H1 (cell line): Measurements from ENCODE around the gene C1orf56. TPM values are rescaled to one million over a fixed set of nuclear protein-coding genes. Genes with fewer than 3 reads are reported as not detected.

ENCODE experiments used
- CTCF ChIA-PET: fragments of 300-600 bp; sonication (Branson Sonifier 250); formaldehyde crosslinking; loops from one replicate; lab custom pipeline; 2021; ENCODE audit not compliant: partially characterized antibody; lab: Charles Lee
- POLR2A ChIA-PET: fragments of 300-600 bp; sonication (Branson Sonifier 250); formaldehyde crosslinking; loops from one replicate; lab custom pipeline; 2021; ENCODE audit warnings: inconsistent platforms; ENCODE audit not compliant: partially characterized antibody; lab: Charles Lee
- DNase-seq, 2 experiments: peaks; one replicate each; pipeline versions ENCODE4 v3.0.0 to v3.0.0-alpha.2; 2010 to 2022; ENCODE audit warnings: low spot score in 2 of 2, low read depth in 1 of 2, mixed read lengths in 1 of 2
- FAIRE-seq: peaks from 2 replicates; lab custom pipeline; 2011; peaks lifted over from hg19 to GRCh38; lab: Jason Lieb, UNC
- H2AFZ ChIP-seq: 2 replicates; pipeline ENCODE4 v1.8.1; 2012; ENCODE audit warnings: low read length, inconsistent platforms
- H2AK5ac ChIP-seq: 2 replicates; pipeline ENCODE4 v1.6.1; 2013; ENCODE audit warnings: low read depth, low read length
- H2BK120ac ChIP-seq: replicated peaks from 2 replicates; pipeline ENCODE3; 2013; ENCODE audit warnings: low read depth, low read length, inconsistent platforms
- H2BK12ac ChIP-seq: 2 replicates; pipeline ENCODE4 v1.6.1; 2013; ENCODE audit warnings: low read depth, low read length
- H2BK15ac ChIP-seq: 2 replicates; pipeline ENCODE4 v1.6.1; 2013; ENCODE audit warnings: low read length
- H2BK20ac ChIP-seq: 2 replicates; pipeline ENCODE4 v1.6.1; 2013; ENCODE audit warnings: low read length
- H2BK5ac ChIP-seq: 2 replicates; pipeline ENCODE4 v1.6.1; 2013; ENCODE audit warnings: low read depth, low read length
- H3K14ac ChIP-seq: 2 replicates; pipeline ENCODE4 v1.6.1; 2013; ENCODE audit warnings: inconsistent platforms; ENCODE audit not compliant: insufficient read length
- H3K18ac ChIP-seq: 2 replicates; pipeline ENCODE4 v1.6.1; 2013; ENCODE audit warnings: low read length; ENCODE audit errors: extremely low read depth
- H3K23ac ChIP-seq: 2 replicates; pipeline ENCODE4 v1.6.1; 2013; ENCODE audit warnings: inconsistent platforms; ENCODE audit not compliant: insufficient read length
- H3K23me2 ChIP-seq: 2 replicates; pipeline ENCODE4 v1.6.1; 2013; ENCODE audit warnings: low read depth, low read length
- H3K27ac ChIP-seq: 2 replicates; pipeline ENCODE4 v1.6.1; 2011; ENCODE audit warnings: low read depth, low read length, inconsistent platforms
- H3K27me3 ChIP-seq, 4 experiments: replicated peaks in 1 of 4; 1 replicate in 1 of 4; 2 replicates in 3 of 4; pipeline versions ENCODE4 v1.6.1 to v1.8.1; 2011 to 2013; ENCODE audit warnings: low read length in 3 of 4, mild to moderate bottlenecking in 3 of 4, inconsistent platforms in 2 of 4, mixed read lengths in 2 of 4, moderate library complexity in 1 of 4; ENCODE audit not compliant: control insufficient read depth in 3 of 4, insufficient read depth in 3 of 4; ENCODE audit errors: extremely low read depth in 1 of 4
- H3K36me3 ChIP-seq, 4 experiments: 2 replicates each; pipeline versions ENCODE4 v1.6.1 to v1.8.1; 2011 to 2013; ENCODE audit warnings: mild to moderate bottlenecking in 4 of 4, low read length in 3 of 4, moderate library complexity in 2 of 4, control low read depth in 1 of 4, inconsistent platforms in 1 of 4; ENCODE audit not compliant: insufficient read depth in 4 of 4, control insufficient read depth in 2 of 4
- H3K4ac ChIP-seq: replicated peaks from 2 replicates; pipeline ENCODE3; 2013; ENCODE audit warnings: low read length, low read depth, mixed read lengths, inconsistent platforms; ENCODE audit not compliant: insufficient read length
- H3K4me1 ChIP-seq, 4 experiments: replicated peaks in 1 of 4; 1 replicate in 1 of 4; 2 replicates in 3 of 4; pipeline versions ENCODE4 v1.6.1 to v1.8.1; 2011 to 2013; ENCODE audit warnings: low read length in 3 of 4, inconsistent platforms in 2 of 4, mixed read lengths in 1 of 4; ENCODE audit not compliant: insufficient read depth in 4 of 4, control insufficient read depth in 3 of 4
- H3K4me2 ChIP-seq, 2 experiments: 2 replicates each; pipeline versions ENCODE4 v1.6.1 to v1.8.1; 2011 to 2013; ENCODE audit warnings: low read depth in 2 of 2, low read length in 2 of 2, control low read depth in 1 of 2, inconsistent platforms in 1 of 2, mild to moderate bottlenecking in 1 of 2; ENCODE audit not compliant: insufficient read depth in 1 of 2
- H3K4me3 ChIP-seq, 4 experiments: fragments of 200-600, 300-600 bp in 1 of 4; sonication (generic), shearing (Covaris generic), sonication (Bioruptor Twin) in 1 of 4; 2 replicates each; pipeline versions ENCODE4 v1.5.1 to v1.8.1; 2011 to 2016; ENCODE audit warnings: low read length in 4 of 4, low read depth in 3 of 4, control low read depth in 2 of 4, inconsistent platforms in 2 of 4, mild to moderate bottlenecking in 2 of 4, mixed read lengths in 1 of 4, moderate library complexity in 1 of 4; ENCODE audit not compliant: insufficient read depth in 2 of 4; ENCODE audit errors: extremely low read depth in 1 of 4
- H3K56ac ChIP-seq: replicated peaks from 2 replicates; pipeline ENCODE3; 2013; ENCODE audit warnings: low read depth, mild to moderate bottlenecking, mixed read lengths, low read length, inconsistent platforms; ENCODE audit not compliant: insufficient read length
- H3K79me1 ChIP-seq: 2 replicates; pipeline ENCODE4 v1.6.1; 2013; ENCODE audit warnings: low read depth, low read length, control low read depth
- H3K79me2 ChIP-seq, 2 experiments: 2 replicates each; pipeline versions ENCODE4 v1.6.1 to v1.8.1; 2012 to 2013; ENCODE audit warnings: low read length in 2 of 2, mild to moderate bottlenecking in 2 of 2, inconsistent platforms in 1 of 2; ENCODE audit not compliant: insufficient read depth in 2 of 2, control insufficient read depth in 1 of 2
- H3K9ac ChIP-seq, 4 experiments: replicated peaks in 1 of 4; 1 replicate in 1 of 4; 2 replicates in 3 of 4; pipeline versions ENCODE4 v1.6.1 to v1.8.1; 2011 to 2013; ENCODE audit warnings: low read depth in 3 of 4, low read length in 3 of 4, control low read depth in 2 of 4, mild to moderate bottlenecking in 2 of 4, moderate library complexity in 2 of 4, inconsistent platforms in 1 of 4; ENCODE audit errors: extremely low read depth in 1 of 4
- H3K9me3 ChIP-seq, 2 experiments: 2 replicates each; pipeline versions ENCODE4 v1.6.1 to v1.8.1; 2012 to 2013; ENCODE audit warnings: mild to moderate bottlenecking in 2 of 2, moderate library complexity in 2 of 2, control low read depth in 1 of 2, inconsistent platforms in 1 of 2, low read depth in 1 of 2, low read length in 1 of 2, mixed read lengths in 1 of 2; ENCODE audit not compliant: insufficient read depth in 2 of 2
- H4K20me1 ChIP-seq, 2 experiments: replicated peaks in 1 of 2; 2 replicates each; pipeline versions ENCODE3 to v1.8.1; 2011 to 2013; ENCODE audit warnings: inconsistent platforms in 2 of 2, low read length in 2 of 2, mild to moderate bottlenecking in 1 of 2; ENCODE audit not compliant: insufficient read depth in 2 of 2, control insufficient read depth in 1 of 2
- H4K5ac ChIP-seq: 2 replicates; pipeline ENCODE4 v1.6.1; 2013; ENCODE audit warnings: low read length, low read depth, mixed read lengths, inconsistent platforms; ENCODE audit not compliant: insufficient read length
- H4K8ac ChIP-seq: 2 replicates; pipeline ENCODE4 v1.8.0; 2013; ENCODE audit warnings: mild to moderate bottlenecking, moderate library complexity, low read length, inconsistent platforms; ENCODE audit not compliant: insufficient read depth; ENCODE audit errors: extremely low read depth
- H4K91ac ChIP-seq: replicated peaks from 2 replicates; pipeline ENCODE3; 2013; ENCODE audit warnings: low read length, mixed read lengths, inconsistent platforms; ENCODE audit not compliant: insufficient read length
- BCL11A ChIP-seq, 2 experiments: IDR thresholded peaks; one replicate each; pipeline ENCODE4 v1.6.1; 2011; ENCODE audit warnings: low read depth in 2 of 2, low read length in 2 of 2, mild to moderate bottlenecking in 2 of 2
- BRCA1 ChIP-seq: IDR thresholded peaks from 2 replicates; pipeline ENCODE4 v1.6.1; 2012; ENCODE audit warnings: low read depth, low read length, improper control_type of control experiment
- CEBPB ChIP-seq: IDR thresholded peaks from 2 replicates; pipeline ENCODE4 v1.6.1; 2012; ENCODE audit warnings: low read depth, low read length
- CHD1 ChIP-seq: IDR thresholded peaks from 2 replicates; pipeline ENCODE4 v1.6.1; 2012; ENCODE audit warnings: low read depth, low read length, improper control_type of control experiment
- HDAC6 ChIP-seq: IDR thresholded peaks from one replicate; pipeline ENCODE4 v1.7.1; 2012; ENCODE audit warnings: low read depth, mild to moderate bottlenecking, inconsistent platforms, low read length, moderate library complexity
- NRF1 ChIP-seq: IDR thresholded peaks from 2 replicates; pipeline ENCODE4 v1.6.1; 2011; ENCODE audit warnings: mild to moderate bottlenecking, low read depth, low read length, improper control_type of control experiment
- SIN3A ChIP-seq, 2 experiments: IDR thresholded peaks in 1 of 2; conservative IDR thresholded peaks in 1 of 2; 2 replicates each; pipeline ENCODE4 v1.6.1; 2011 to 2012; ENCODE audit warnings: low read length in 2 of 2, improper control_type of control experiment in 1 of 2, low read depth in 1 of 2, mild to moderate bottlenecking in 1 of 2
- TAF1 ChIP-seq: IDR thresholded peaks from 2 replicates; pipeline ENCODE4 v1.6.1; 2011; ENCODE audit warnings: mild to moderate bottlenecking, low read depth, low read length
- TAF7 ChIP-seq: optimal IDR thresholded peaks from 2 replicates; pipeline ENCODE3; 2011; ENCODE audit warnings: low read depth, mild to moderate bottlenecking, inconsistent platforms, low read length, moderate library complexity, borderline replicate concordance
- TBP ChIP-seq: IDR thresholded peaks from 2 replicates; pipeline ENCODE4 v1.6.1; 2011; ENCODE audit warnings: low read depth, low read length, improper control_type of control experiment
- WGBS, 2 experiments: shearing (Covaris generic) in 1 of 2; methylation state at CpG; one replicate each; pipeline versions ENCODE4 v1.1.6 to v1.1.7; 2013 to 2015; ENCODE audit warnings: low lambda C conversion rate in 2 of 2, mixed read lengths in 2 of 2, inconsistent platforms in 1 of 2, low coverage in 1 of 2, missing lambda C conversion rate in 1 of 2; ENCODE audit not compliant: insufficient replicate concordance in 2 of 2, insufficient coverage in 1 of 2, insufficient read length in 1 of 2; ENCODE audit errors: extremely low coverage in 1 of 2, missing lambda C conversion rate in 1 of 2; 5-methylcytosine and 5-hydroxymethylcytosine counted together
- polyA plus RNA-seq, 7 experiments: library from polyadenylated mRNA; depleted of rRNA in 3 of 7; stranded (reverse) in 5 of 7; unstranded in 2 of 7; fragments of >200 nt in 5 of 7; fragments of 200-250 nt in 2 of 7; gene quantifications; 1 replicate in 5 of 7; 2 replicates in 1 of 7; 4 replicates in 1 of 7; pipeline versions ENCODE4 v1.2.1 to v1.2.3, GENCODE V29; 2011 to 2013; ENCODE audit warnings: missing spikeins in 2 of 7, mixed read lengths in 2 of 7
- total RNA-seq: library from RNA; stranded (reverse); fragmentation: NEBNext Ultra II Directional; extraction: Animal tissue kit (Norgen Biotek cat#: 25700); gene quantifications from 2 replicates; pipeline ENCODE4 v1.2.1, GENCODE V29; 2021

Gene C1orf56
- total and polyA plus RNA-seq, 2 of the 8 experiments (the other 6 are each of a cell fraction or from before 2014, with no cell fraction given) = 3.0 to 3.4 TPM

DNA sequence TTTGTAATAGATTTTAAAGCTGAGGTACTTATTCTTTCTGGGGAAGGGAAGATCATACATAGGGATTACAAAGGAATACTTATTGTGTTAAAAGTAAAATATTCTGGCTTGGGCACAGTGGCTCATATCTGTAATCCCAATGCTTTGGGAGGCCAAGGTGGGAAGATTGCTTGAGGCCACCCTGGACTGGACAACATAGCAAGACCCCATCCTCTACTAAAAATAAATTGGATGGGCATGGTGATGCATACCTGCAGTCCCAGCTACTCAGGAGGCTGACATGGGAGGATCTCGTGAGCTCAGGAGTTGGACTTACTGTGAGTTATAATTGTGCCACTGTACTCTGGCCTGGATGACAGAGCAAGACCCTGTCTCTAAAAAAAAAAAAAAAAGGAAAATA is 50.6 kb downstream of the C1orf56 start:
- Histone ChIP-seq H2AFZ (no peak overlapping the region), H3K23me2 (no peaks in the 10 kb centered on the region), H3K4ac (no peak overlapping the region), H3K23ac (no peak overlapping the region), H4K20me1 (no peaks in the 10 kb centered on the region), H3K79me2 (no peaks in the 10 kb centered on the region), H3K79me1 (no peaks in the 10 kb centered on the region), H3K4me1 (no peaks in the 10 kb centered on the region), H2BK20ac (no peak overlapping the region), H3K9ac (no peak overlapping the region), H3K4me2 (no peak overlapping the region), H2BK120ac (no peak overlapping the region), H3K14ac (no peak overlapping the region), H3K27ac (no peak overlapping the region), H2AK5ac (no peak overlapping the region), H4K8ac (no peak overlapping the region), H3K27me3 (no peaks in the 10 kb centered on the region), H4K91ac (no peak overlapping the region), H3K9me3 (no peaks in the 10 kb centered on the region), H3K56ac (no peak overlapping the region), H3K36me3 (no peaks in the 10 kb centered on the region), H3K4me3 (no peak overlapping the region), H3K18ac (no peak overlapping the region), H2BK15ac (no peak overlapping the region), H2BK12ac (no peak overlapping the region), H4K5ac (no peak overlapping the region), H2BK5ac (no peak overlapping the region)
- POLR2A ChIA-PET = interaction anchor here (1.2 to 1.4 kb wide), 3 partner anchors 35 to 67 kb away, joined by 3 to 4 read pairs (median 4); partner anchors contain the start of gene TNFAIP8L2
- CTCF ChIA-PET = interaction anchor here (1.3 to 15.7 kb wide), 8 partner anchors 9 to 59 kb away, joined by 4 to 285 read pairs (median 22); partner anchors contain the start of genes CDC42SE1, GABPB2, MLLT11 and TNFAIP8L2
- 78% methylated on average over 1 of the region's 1 CpG; no CpG with 5 or more reads in 1 of the 2 experiments for WGBS, 2 experiments
- FAIRE-seq = no peak
- DNase-seq = no peak
- TF ChIP-seq BRCA1 = no peak
- TF ChIP-seq BCL11A (IDR thresholded peaks at IDR 0.05; ENCODE audit: low read depth in 2 of 2, low read length in 2 of 2) = no peak
- no peak for TF ChIP-seq CEBPB
- TF ChIP-seq TAF1 = no peak
- no peak for TF ChIP-seq TAF7
- TF ChIP-seq NRF1 = no peak
- no peak for TF ChIP-seq TBP
- no peak for TF ChIP-seq HDAC6
- no peak for TF ChIP-seq CHD1
- TF ChIP-seq SIN3A (conservative IDR thresholded peaks at IDR 0.05 in 1 of 2, IDR thresholded peaks at IDR 0.05 in 1 of 2; ENCODE audit: low read depth in 1 of 2, low read length in 2 of 2) = no peak
